H1 (cell line): ENCODE results near the gene NDUFS3. TPM values are rescaled to one million over a fixed set of nuclear protein-coding genes. Genes with fewer than 3 reads are reported as not detected.

Source experiments
- polyA plus RNA-seq, 7 experiments: library from polyadenylated mRNA; depleted of rRNA in 3 of 7; stranded (reverse) in 5 of 7; unstranded in 2 of 7; fragments of >200 nt in 5 of 7; fragments of 200-250 nt in 2 of 7; gene quantifications; 1 replicate in 5 of 7; 2 replicates in 1 of 7; 4 replicates in 1 of 7; pipeline versions ENCODE4 v1.2.1 to v1.2.3, GENCODE V29; 2011 to 2013; ENCODE audit warnings: missing spikeins in 2 of 7, mixed read lengths in 2 of 7
- total RNA-seq: library from RNA; stranded (reverse); fragmentation: NEBNext Ultra II Directional; extraction: Animal tissue kit (Norgen Biotek cat#: 25700); gene quantifications from 2 replicates; pipeline ENCODE4 v1.2.1, GENCODE V29; 2021
- TF ChIP-seq, protein P1 (sequence below): fragments of 300-600 bp; sonication (generic); IDR thresholded peaks from 2 replicates; pipeline ENCODE4 v1.7.1; 2012; ENCODE audit warnings: low read length, moderate library complexity, mild to moderate bottlenecking, inconsistent platforms; ENCODE audit not compliant: insufficient replicate concordance

Gene NDUFS3
- total and polyA plus RNA-seq, 2 of the 8 experiments (the other 6 are each of a cell fraction or from before 2014, with no cell fraction given): 135 to 241 TPM

GRCh38 chr11:47571357-47571729 lies 7.5 kb upstream of the NDUFS3 start (continued):
- TF ChIP-seq, protein P1, sequence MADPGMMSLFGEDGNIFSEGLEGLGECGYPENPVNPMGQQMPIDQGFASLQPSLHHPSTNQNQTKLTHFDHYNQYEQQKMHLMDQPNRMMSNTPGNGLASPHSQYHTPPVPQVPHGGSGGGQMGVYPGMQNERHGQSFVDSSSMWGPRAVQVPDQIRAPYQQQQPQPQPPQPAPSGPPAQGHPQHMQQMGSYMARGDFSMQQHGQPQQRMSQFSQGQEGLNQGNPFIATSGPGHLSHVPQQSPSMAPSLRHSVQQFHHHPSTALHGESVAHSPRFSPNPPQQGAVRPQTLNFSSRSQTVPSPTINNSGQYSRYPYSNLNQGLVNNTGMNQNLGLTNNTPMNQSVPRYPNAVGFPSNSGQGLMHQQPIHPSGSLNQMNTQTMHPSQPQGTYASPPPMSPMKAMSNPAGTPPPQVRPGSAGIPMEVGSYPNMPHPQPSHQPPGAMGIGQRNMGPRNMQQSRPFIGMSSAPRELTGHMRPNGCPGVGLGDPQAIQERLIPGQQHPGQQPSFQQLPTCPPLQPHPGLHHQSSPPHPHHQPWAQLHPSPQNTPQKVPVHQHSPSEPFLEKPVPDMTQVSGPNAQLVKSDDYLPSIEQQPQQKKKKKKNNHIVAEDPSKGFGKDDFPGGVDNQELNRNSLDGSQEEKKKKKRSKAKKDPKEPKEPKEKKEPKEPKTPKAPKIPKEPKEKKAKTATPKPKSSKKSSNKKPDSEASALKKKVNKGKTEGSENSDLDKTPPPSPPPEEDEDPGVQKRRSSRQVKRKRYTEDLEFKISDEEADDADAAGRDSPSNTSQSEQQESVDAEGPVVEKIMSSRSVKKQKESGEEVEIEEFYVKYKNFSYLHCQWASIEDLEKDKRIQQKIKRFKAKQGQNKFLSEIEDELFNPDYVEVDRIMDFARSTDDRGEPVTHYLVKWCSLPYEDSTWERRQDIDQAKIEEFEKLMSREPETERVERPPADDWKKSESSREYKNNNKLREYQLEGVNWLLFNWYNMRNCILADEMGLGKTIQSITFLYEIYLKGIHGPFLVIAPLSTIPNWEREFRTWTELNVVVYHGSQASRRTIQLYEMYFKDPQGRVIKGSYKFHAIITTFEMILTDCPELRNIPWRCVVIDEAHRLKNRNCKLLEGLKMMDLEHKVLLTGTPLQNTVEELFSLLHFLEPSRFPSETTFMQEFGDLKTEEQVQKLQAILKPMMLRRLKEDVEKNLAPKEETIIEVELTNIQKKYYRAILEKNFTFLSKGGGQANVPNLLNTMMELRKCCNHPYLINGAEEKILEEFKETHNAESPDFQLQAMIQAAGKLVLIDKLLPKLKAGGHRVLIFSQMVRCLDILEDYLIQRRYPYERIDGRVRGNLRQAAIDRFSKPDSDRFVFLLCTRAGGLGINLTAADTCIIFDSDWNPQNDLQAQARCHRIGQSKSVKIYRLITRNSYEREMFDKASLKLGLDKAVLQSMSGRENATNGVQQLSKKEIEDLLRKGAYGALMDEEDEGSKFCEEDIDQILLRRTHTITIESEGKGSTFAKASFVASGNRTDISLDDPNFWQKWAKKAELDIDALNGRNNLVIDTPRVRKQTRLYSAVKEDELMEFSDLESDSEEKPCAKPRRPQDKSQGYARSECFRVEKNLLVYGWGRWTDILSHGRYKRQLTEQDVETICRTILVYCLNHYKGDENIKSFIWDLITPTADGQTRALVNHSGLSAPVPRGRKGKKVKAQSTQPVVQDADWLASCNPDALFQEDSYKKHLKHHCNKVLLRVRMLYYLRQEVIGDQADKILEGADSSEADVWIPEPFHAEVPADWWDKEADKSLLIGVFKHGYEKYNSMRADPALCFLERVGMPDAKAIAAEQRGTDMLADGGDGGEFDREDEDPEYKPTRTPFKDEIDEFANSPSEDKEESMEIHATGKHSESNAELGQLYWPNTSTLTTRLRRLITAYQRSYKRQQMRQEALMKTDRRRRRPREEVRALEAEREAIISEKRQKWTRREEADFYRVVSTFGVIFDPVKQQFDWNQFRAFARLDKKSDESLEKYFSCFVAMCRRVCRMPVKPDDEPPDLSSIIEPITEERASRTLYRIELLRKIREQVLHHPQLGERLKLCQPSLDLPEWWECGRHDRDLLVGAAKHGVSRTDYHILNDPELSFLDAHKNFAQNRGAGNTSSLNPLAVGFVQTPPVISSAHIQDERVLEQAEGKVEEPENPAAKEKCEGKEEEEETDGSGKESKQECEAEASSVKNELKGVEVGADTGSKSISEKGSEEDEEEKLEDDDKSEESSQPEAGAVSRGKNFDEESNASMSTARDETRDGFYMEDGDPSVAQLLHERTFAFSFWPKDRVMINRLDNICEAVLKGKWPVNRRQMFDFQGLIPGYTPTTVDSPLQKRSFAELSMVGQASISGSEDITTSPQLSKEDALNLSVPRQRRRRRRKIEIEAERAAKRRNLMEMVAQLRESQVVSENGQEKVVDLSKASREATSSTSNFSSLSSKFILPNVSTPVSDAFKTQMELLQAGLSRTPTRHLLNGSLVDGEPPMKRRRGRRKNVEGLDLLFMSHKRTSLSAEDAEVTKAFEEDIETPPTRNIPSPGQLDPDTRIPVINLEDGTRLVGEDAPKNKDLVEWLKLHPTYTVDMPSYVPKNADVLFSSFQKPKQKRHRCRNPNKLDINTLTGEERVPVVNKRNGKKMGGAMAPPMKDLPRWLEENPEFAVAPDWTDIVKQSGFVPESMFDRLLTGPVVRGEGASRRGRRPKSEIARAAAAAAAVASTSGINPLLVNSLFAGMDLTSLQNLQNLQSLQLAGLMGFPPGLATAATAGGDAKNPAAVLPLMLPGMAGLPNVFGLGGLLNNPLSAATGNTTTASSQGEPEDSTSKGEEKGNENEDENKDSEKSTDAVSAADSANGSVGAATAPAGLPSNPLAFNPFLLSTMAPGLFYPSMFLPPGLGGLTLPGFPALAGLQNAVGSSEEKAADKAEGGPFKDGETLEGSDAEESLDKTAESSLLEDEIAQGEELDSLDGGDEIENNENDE: no peak
